ENCODE measurements around the gene PDE9A.
A peak's percentile ranks its signal among the peaks of the same experiment; 100 is the strongest.

Gene PDE9A

GRCh38 chr21:42615924-42616323 lies 37.5 kb upstream of the PDE9A start:
- Histone ChIP-seq H3K4me3 (ENCODE audit: low read depth in 1 of 2, low read length in 2 of 2) (no peak overlapping the region), H3K36me3 (ENCODE audit: insufficient read depth, low read length) (no peaks in the 10 kb centered on the region), H3K27me3 (ENCODE audit: control insufficient read depth in 1 of 2, insufficient read depth in 2 of 2, low read length in 2 of 2) (peaks cover 0 to 22% of the 10 kb centered on the region in 2 donors), H3K4me1 (ENCODE audit: insufficient read depth, low read length) (peaks cover 6% of the 10 kb centered on the region), H3K9me3 (ENCODE audit: low read length) (no peaks in the 10 kb centered on the region), H3K27ac (ENCODE audit: low read depth, low read length) (no peak overlapping the region), H3K9ac (ENCODE audit: low read length) (no peak overlapping the region)

- peaks cover 0 to 22% of the 10 kb centered on the region in 2 donors for H3K27me3 ChIP-seq (ENCODE audit: control insufficient read depth in 1 of 2, insufficient read depth in 2 of 2, low read length in 2 of 2)
- H3K36me3 ChIP-seq (ENCODE audit: insufficient read depth, low read length), result no peaks in the 10 kb centered on the region
- H3K9ac ChIP-seq (ENCODE audit: low read length), result no peak overlapping the region
- peaks cover 6% of the 10 kb centered on the region for H3K4me1 ChIP-seq (ENCODE audit: insufficient read depth, low read length)
- H3K27ac ChIP-seq (ENCODE audit: low read depth, low read length), result no peak overlapping the region
- H3K9me3 ChIP-seq (ENCODE audit: low read length), result no peaks in the 10 kb centered on the region
- H3K4me3 ChIP-seq (ENCODE audit: low read depth in 1 of 2, low read length in 2 of 2), result peak overlapping the region in 1 of 2 donors; percentile 17
Measured at GRCh38 chr21:42616446-42616845, 37.0 kb upstream of the PDE9A start.

GRCh38 chr21:42616941-42617340 lies 36.5 kb upstream of the PDE9A start:
- H3K27me3 ChIP-seq (ENCODE audit: control insufficient read depth in 1 of 2, insufficient read depth in 2 of 2, low read length in 2 of 2), result peaks cover 0 to 22% of the 10 kb centered on the region in 2 donors
- no peaks in the 10 kb centered on the region for H3K9me3 ChIP-seq (ENCODE audit: low read length)
- H3K36me3 ChIP-seq (ENCODE audit: insufficient read depth, low read length), result no peaks in the 10 kb centered on the region
- no peak overlapping the region for H3K9ac ChIP-seq (ENCODE audit: low read length)
- no peak overlapping the region for H3K4me3 ChIP-seq (ENCODE audit: low read depth in 1 of 2, low read length in 2 of 2)
- H3K4me1 ChIP-seq (ENCODE audit: insufficient read depth, low read length), result peaks cover 6% of the 10 kb centered on the region
- no peak overlapping the region for H3K27ac ChIP-seq (ENCODE audit: low read depth, low read length)

- peaks cover 0 to 22% of the 10 kb centered on the region in 2 donors for H3K27me3 ChIP-seq (ENCODE audit: control insufficient read depth in 1 of 2, insufficient read depth in 2 of 2, low read length in 2 of 2)
- H3K9ac ChIP-seq (ENCODE audit: low read length), result no peak overlapping the region
- no peaks in the 10 kb centered on the region for H3K36me3 ChIP-seq (ENCODE audit: insufficient read depth, low read length)
Measured at GRCh38 chr21:42617486-42617885, 35.9 kb upstream of the PDE9A start.

GRCh38 chr21:42618707-42619102 lies 34.7 kb upstream of the PDE9A start:
- no peak overlapping the region for H3K27ac ChIP-seq (ENCODE audit: low read depth, low read length)
- no peaks in the 10 kb centered on the region for H3K36me3 ChIP-seq (ENCODE audit: insufficient read depth, low read length)
- H3K4me1 ChIP-seq (ENCODE audit: insufficient read depth, low read length), result peaks cover 6% of the 10 kb centered on the region
- no peak overlapping the region for H3K4me3 ChIP-seq (ENCODE audit: low read depth in 1 of 2, low read length in 2 of 2)
- H3K9ac ChIP-seq (ENCODE audit: low read length), result no peak overlapping the region
- no peaks in the 10 kb centered on the region for H3K9me3 ChIP-seq (ENCODE audit: low read length)
- peaks cover 0 to 22% of the 10 kb centered on the region in 2 donors for H3K27me3 ChIP-seq (ENCODE audit: control insufficient read depth in 1 of 2, insufficient read depth in 2 of 2, low read length in 2 of 2)

More at GRCh38 chr21:42617486-42617885, 35.9 kb upstream of the PDE9A start:
- Histone ChIP-seq H3K27ac (ENCODE audit: low read depth, low read length) (no peak overlapping the region), H3K9me3 (ENCODE audit: low read length) (no peaks in the 10 kb centered on the region), H3K4me1 (ENCODE audit: insufficient read depth, low read length) (peaks cover 6% of the 10 kb centered on the region), H3K4me3 (ENCODE audit: low read depth in 1 of 2, low read length in 2 of 2) (no peak overlapping the region)

- no peaks in the 10 kb centered on the region for H3K9me3 ChIP-seq (ENCODE audit: low read length)
- H3K9ac ChIP-seq (ENCODE audit: low read length), result no peak overlapping the region
- H3K27me3 ChIP-seq (ENCODE audit: control insufficient read depth in 1 of 2, insufficient read depth in 2 of 2, low read length in 2 of 2), result peaks cover 0 to 22% of the 10 kb centered on the region in 2 donors
- H3K27ac ChIP-seq (ENCODE audit: low read depth, low read length), result no peak overlapping the region
- H3K4me1 ChIP-seq (ENCODE audit: insufficient read depth, low read length), result peaks cover 6% of the 10 kb centered on the region
- no peaks in the 10 kb centered on the region for H3K36me3 ChIP-seq (ENCODE audit: insufficient read depth, low read length)
- H3K4me3 ChIP-seq (ENCODE audit: low read depth in 1 of 2, low read length in 2 of 2), result no peak overlapping the region
Measured at GRCh38 chr21:42619166-42619565, 34.3 kb upstream of the PDE9A start.

- no peak overlapping the region for H3K27ac ChIP-seq (ENCODE audit: low read depth, low read length)
- no peak overlapping the region for H3K4me3 ChIP-seq (ENCODE audit: low read depth in 1 of 2, low read length in 2 of 2)
- H3K27me3 ChIP-seq (ENCODE audit: control insufficient read depth in 1 of 2, insufficient read depth in 2 of 2, low read length in 2 of 2), result peaks cover 0 to 22% of the 10 kb centered on the region in 2 donors
- H3K4me1 ChIP-seq (ENCODE audit: insufficient read depth, low read length), result peaks cover 6% of the 10 kb centered on the region
- no peaks in the 10 kb centered on the region for H3K36me3 ChIP-seq (ENCODE audit: insufficient read depth, low read length)
- no peak overlapping the region for H3K9ac ChIP-seq (ENCODE audit: low read length)
- H3K9me3 ChIP-seq (ENCODE audit: low read length), result no peaks in the 10 kb centered on the region
Measured at GRCh38 chr21:42619841-42620240, 33.6 kb upstream of the PDE9A start.

GRCh38 chr21:42621166-42621818 lies 32.1 kb upstream of the PDE9A start:
- Histone ChIP-seq H3K9ac (ENCODE audit: low read length) (no peak overlapping the region), H3K27me3 (ENCODE audit: control insufficient read depth in 1 of 2, insufficient read depth in 2 of 2, low read length in 2 of 2) (peaks cover 0 to 22% of the 10 kb centered on the region in 2 donors), H3K36me3 (ENCODE audit: insufficient read depth, low read length) (no peaks in the 10 kb centered on the region), H3K4me1 (ENCODE audit: insufficient read depth, low read length) (peaks cover 6% of the 10 kb centered on the region), H3K4me3 (ENCODE audit: low read depth in 1 of 2, low read length in 2 of 2) (no peak overlapping the region), H3K27ac (ENCODE audit: low read depth, low read length) (no peak overlapping the region), H3K9me3 (ENCODE audit: low read length) (no peaks in the 10 kb centered on the region)

- peaks cover 2% of the 10 kb centered on the region for H3K4me1 ChIP-seq (ENCODE audit: insufficient read depth, low read length)
- H3K9me3 ChIP-seq (ENCODE audit: low read length), result no peaks in the 10 kb centered on the region
- peaks cover 0 to 21% of the 10 kb centered on the region in 2 donors for H3K27me3 ChIP-seq (ENCODE audit: control insufficient read depth in 1 of 2, insufficient read depth in 2 of 2, low read length in 2 of 2)
- no peak overlapping the region for H3K4me3 ChIP-seq (ENCODE audit: low read depth in 1 of 2, low read length in 2 of 2)
- no peak overlapping the region for H3K27ac ChIP-seq (ENCODE audit: low read depth, low read length)
- no peaks in the 10 kb centered on the region for H3K36me3 ChIP-seq (ENCODE audit: insufficient read depth, low read length)
- no peak overlapping the region for H3K9ac ChIP-seq (ENCODE audit: low read length)
Measured at GRCh38 chr21:42621819-42622177, 31.6 kb upstream of the PDE9A start.

GRCh38 chr21:42622284-42622683 lies 31.1 kb upstream of the PDE9A start:
- H3K9me3 ChIP-seq (ENCODE audit: low read length), result no peaks in the 10 kb centered on the region
- no peaks in the 10 kb centered on the region for H3K4me1 ChIP-seq (ENCODE audit: insufficient read depth, low read length)
- H3K27me3 ChIP-seq (ENCODE audit: control insufficient read depth in 1 of 2, insufficient read depth in 2 of 2, low read length in 2 of 2), result peaks cover 0 to 16% of the 10 kb centered on the region in 2 donors
- no peaks in the 10 kb centered on the region for H3K36me3 ChIP-seq (ENCODE audit: insufficient read depth, low read length)
- H3K4me3 ChIP-seq (ENCODE audit: low read depth in 1 of 2, low read length in 2 of 2), result no peak overlapping the region
- H3K9ac ChIP-seq (ENCODE audit: low read length), result no peak overlapping the region
- H3K27ac ChIP-seq (ENCODE audit: low read depth, low read length), result no peak overlapping the region

- no peaks in the 10 kb centered on the region for H3K4me1 ChIP-seq (ENCODE audit: insufficient read depth, low read length)
- H3K27ac ChIP-seq (ENCODE audit: low read depth, low read length), result no peak overlapping the region
- peaks cover 0 to 5% of the 10 kb centered on the region in 2 donors for H3K27me3 ChIP-seq (ENCODE audit: control insufficient read depth in 1 of 2, insufficient read depth in 2 of 2, low read length in 2 of 2)
- H3K4me3 ChIP-seq (ENCODE audit: low read depth in 1 of 2, low read length in 2 of 2), result no peak overlapping the region
- no peaks in the 10 kb centered on the region for H3K9me3 ChIP-seq (ENCODE audit: low read length)
- no peak overlapping the region for H3K9ac ChIP-seq (ENCODE audit: low read length)
- no peaks in the 10 kb centered on the region for H3K36me3 ChIP-seq (ENCODE audit: insufficient read depth, low read length)
Measured at GRCh38 chr21:42623694-42624093, 29.7 kb upstream of the PDE9A start.

- H3K4me3 ChIP-seq (ENCODE audit: low read depth in 1 of 2, low read length in 2 of 2), result no peak overlapping the region
- H3K9me3 ChIP-seq (ENCODE audit: low read length), result no peaks in the 10 kb centered on the region
- H3K27ac ChIP-seq (ENCODE audit: low read depth, low read length), result no peak overlapping the region
- peaks cover 0 to 5% of the 10 kb centered on the region in 2 donors for H3K27me3 ChIP-seq (ENCODE audit: control insufficient read depth in 1 of 2, insufficient read depth in 2 of 2, low read length in 2 of 2)
- H3K36me3 ChIP-seq (ENCODE audit: insufficient read depth, low read length), result no peaks in the 10 kb centered on the region
- H3K9ac ChIP-seq (ENCODE audit: low read length), result no peak overlapping the region
- no peaks in the 10 kb centered on the region for H3K4me1 ChIP-seq (ENCODE audit: insufficient read depth, low read length)
Measured at GRCh38 chr21:42624095-42624790, 29.2 kb upstream of the PDE9A start.
